ENCODE data around the gene CITED2. TPM values are rescaled to one million over a fixed set of nuclear protein-coding genes. Genes with fewer than 3 reads are reported as not detected.

Gene CITED2
- total and polyA plus RNA-seq, 2 of the 8 experiments (the other 6 are each of a cell fraction or from before 2014, with no cell fraction given): 89.1 to 115 TPM

- TF ChIP-seq CHD7 (IDR thresholded peaks at IDR 0.05; ENCODE audit: insufficient replicate concordance, low read length): no peak
- TF ChIP-seq BACH1 (IDR thresholded peaks at IDR 0.05; ENCODE audit: low read length): no peak
- no peak for TF ChIP-seq GABPA (IDR thresholded peaks at IDR 0.05; ENCODE audit: borderline replicate concordance, insufficient read depth, low read length)
- no peak for TF ChIP-seq POLR2AphosphoS5 (IDR thresholded peaks at IDR 0.05; ENCODE audit: low read depth, low read length)
- no peak for TF ChIP-seq NANOG (IDR thresholded peaks at IDR 0.05; ENCODE audit: insufficient read depth, low read depth, low read length, poor library complexity, severe bottlenecking)
- no peak for TF ChIP-seq SIX5 (IDR thresholded peaks at IDR 0.05; ENCODE audit: low read depth, low read length)
Observed at GRCh38 chr6:139355777-139356445, 18.5 kb downstream of the CITED2 start (continued).
